NCI-H524 treated with DMSO at 0.1 percent for 48 hours (cell line): Measurements from ENCODE around the gene LMTK2.
A peak's percentile ranks its signal among the peaks of the same experiment; 100 is the strongest.
"Not testable (repeated sequence)": the region's sequence is repeated elsewhere in the genome, so short reads cannot be mapped to it uniquely, and the experiment has no call there.

Experiments used
- DNase-seq: peaks from one replicate; lab custom pipeline; 2025; lab: John Stamatoyannopoulos, UW

LMTK2 gene

DNA sequence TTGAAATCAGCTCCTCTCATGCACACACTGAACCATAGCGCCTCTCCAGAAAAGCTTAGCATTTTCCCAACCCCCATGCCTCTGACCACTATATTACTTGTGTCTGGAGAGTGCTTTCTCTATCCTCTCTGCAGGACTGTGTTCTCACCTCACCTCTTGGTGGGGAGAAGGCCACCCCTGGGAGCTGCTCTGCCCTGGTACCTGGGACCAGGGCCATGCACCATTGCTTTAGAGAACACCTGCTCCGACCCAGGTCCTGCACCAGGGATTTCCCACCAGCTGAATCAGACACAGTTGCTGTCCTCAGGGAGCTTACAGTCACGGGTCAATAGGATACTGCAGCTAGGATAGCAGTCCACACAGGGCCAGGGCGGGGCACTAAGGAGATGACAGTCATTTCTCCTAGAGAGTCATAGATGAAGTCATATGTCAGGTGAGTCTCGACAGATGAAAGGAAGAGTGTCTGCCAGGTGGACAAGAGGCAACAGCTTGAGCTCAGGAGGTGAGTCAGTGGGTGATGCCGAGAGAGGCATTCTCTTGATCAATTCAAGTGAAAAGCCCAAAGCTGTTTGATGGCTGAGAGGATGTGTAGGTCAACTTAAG, 619 bp upstream of the LMTK2 start:
- no peak for DNase-seq

GRCh38 chr7:98107313-98107721, 655 bp downstream of the LMTK2 start:
- peak; percentile 43 for DNase-seq

- DNase-seq: no peak
Observed at GRCh38 chr7:98110249-98111022, 3.8 kb downstream of the LMTK2 start.

- DNase-seq: no peak
Observed at GRCh38 chr7:98112077-98112476, 5.4 kb downstream of the LMTK2 start.

DNA sequence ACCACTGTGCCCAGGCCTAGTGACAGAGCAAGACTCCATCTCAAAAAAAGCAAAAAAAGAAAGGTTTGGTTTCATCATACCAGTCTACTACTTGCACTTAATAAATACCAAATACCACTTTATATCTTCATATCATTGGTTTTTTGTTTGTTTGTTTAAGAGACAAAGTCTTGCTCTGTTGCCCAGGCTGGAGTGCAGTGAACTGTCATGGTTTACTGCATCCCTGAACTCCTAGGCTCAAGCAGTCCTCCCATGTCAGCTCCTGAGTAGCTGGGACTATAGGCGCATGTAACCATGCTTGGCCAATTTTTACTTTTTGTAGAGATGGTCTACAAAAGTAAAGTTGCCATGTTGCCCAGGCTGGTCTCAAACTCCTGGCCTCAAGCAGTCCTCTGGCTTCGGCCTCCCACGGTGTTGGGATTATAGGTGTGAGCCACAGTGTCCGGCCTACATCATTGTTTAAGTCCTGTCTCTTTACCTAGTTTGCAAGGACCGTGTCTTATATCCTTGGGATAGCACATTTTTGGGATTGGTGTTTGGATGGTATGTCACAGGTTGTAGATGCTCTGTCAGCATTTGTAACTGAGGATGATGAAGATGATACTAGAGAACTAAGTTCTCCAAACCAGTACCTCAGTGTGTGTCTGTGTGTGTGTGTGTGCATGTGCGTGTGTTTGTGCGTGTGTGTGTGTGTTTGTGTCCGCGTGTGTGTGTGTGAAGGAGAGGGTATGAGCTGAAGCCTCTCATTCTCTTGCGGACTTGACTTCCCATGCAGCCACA, 9.3 kb downstream of the LMTK2 start:
- DNase-seq: no peak

DNA sequence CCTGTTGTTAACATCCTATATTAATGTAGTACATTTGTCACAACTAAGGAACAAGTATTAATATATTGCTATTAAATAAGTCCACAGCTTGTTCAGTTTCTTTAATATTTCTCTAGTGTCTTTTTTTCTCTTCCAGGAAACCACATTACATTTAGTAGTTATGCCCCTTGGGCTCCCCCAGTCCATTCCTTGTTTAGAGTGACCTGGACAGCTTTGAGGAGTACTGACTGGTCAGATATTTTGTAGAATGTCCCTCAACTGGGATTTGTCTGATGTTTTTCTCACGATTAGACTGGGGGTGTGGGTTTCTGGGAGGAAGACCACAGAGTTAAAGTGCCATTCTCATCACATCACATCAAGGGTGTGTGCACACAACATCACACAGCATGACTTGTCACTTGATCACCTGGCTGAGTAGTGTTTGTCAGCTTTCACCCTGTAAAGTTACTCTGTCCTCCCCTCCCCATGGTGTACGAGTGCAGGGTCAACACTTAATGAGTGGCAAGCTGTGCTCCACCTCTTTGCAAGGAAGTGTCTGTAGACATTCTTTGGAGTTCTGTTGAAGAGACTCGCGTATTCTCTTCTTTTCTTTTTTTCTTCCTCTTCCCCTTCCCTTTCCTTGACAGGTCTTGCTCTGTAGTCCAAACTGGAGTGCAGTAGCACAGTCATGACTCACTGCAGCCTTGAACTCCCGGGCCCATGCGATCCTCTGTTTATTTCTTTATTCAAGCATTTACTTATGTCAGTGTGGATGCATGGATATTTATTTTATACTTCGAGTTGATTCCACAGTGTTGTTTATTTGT, 10.2 kb downstream of the LMTK2 start:
- DNase-seq: no peak

DNA sequence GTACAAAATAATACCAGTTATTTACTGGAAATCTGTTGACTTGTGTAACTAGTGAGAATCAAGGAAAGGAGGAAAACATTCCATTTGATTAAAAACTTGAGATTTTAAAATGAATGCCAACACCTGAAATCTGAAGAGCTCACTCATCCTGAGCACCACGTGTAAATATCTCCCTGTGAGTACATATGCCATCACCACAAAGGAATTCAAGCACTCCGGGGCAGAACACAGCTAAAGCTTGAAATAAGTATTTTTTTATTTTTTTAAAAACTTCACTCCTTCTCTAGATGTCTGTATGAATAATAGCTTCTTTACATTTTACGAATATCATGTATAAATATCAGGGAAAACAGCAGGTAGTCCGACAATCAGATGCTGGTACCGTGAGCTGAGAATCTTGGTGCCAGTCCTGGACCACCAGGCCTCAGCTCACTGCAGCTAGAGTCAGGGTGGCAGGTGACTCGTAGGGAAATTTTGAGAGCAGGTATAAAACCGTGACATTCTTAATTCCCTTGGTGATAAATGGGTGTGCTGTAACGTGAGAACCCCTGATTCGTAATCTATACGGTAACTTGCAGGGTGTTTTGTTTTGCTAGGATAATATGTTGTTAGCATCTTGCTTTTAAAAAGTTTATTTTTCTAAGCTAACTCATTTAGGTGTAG, 12.7 kb downstream of the LMTK2 start:
- no peak for DNase-seq

DNA sequence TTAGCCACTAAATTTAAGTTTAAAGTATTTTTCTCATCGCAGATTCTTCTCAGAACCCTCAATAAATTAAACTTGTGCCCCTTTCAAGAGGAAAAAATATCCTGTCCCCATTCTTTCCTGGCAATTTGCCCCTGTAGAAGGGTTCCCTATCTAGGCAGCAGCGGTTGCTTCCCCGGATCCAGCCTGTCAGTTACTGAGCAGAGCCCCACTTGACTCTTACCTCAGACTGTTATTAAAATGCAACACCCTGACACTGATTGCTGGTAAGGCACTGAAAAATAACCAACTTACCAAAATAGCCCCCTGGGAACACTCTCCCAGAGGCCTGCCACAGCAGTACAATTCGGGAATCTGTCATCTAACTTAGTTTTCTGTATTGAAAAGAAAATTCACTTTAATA, 13.9 kb downstream of the LMTK2 start:
- DNase-seq: no peak

DNA sequence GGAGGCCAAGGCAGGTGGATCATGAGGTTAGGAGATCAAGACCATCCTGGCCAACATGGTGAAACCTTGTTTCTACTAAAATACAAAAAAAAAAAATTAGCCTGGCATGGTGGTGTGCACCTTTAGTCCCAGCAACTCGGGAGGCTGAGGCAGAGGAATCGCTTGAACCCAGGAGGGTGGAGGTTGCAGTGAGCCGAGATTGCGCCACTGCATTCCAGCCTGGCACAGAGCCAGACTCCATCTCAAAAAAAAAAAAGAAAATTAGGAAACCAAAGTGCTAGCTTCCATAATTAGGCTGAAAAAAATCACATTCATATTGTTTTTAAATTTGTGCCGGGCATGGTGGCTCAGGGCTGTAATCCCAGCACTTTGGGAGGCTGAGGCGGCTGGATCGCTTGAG, 14.7 kb downstream of the LMTK2 start:
- DNase-seq: not testable (repeated sequence)

- DNase-seq: no peak
Observed at GRCh38 chr7:98123365-98123696, 16.7 kb downstream of the LMTK2 start.

GRCh38 chr7:98125759-98126158, 19.1 kb downstream of the LMTK2 start:
- no peak for DNase-seq

DNA sequence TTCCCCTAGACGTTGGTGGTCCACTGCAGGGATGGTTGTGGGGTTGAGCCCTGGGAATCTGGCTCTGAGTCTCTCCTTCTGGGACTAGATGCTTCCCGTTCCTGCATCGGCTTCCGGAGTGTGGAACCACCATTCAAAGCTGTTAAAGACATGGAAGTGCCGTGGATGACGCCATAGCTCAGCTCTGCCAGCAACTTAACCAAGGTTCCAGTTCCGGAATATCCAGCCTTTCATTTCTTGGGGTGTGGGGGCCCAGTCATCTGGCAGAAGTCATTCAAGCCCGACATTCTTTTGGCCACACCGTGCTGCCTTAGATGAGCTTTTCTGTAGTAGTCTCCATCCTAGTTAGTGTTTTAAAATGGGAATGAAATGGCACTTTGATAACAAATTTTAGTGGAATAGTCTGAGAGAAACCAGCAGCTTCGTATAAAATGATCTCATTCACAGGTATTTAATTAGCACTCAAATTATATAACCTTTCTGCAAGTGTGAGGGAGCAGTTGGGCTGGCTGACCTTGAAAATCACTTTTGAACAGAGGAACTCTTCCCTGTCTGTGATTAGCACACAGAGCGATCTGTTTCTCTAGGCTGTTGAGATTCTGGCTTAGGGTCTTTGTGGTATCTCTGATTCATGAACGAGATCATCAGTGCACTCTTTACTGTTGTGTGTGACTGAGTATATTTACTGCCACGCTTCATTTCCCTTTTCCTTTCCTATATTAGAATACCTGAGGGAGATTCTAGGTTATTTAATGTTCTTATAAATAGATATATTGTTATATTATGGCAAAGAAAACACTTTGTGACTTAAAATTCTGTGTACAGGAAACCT, 19.9 kb downstream of the LMTK2 start:
- DNase-seq: no peak

GRCh38 chr7:98128346-98128745, 21.7 kb downstream of the LMTK2 start:
- DNase-seq: no peak

GRCh38 chr7:98130959-98131358, 24.3 kb downstream of the LMTK2 start:
- no peak for DNase-seq

GRCh38 chr7:98133181-98133580, 26.5 kb downstream of the LMTK2 start:
- no peak for DNase-seq

DNA sequence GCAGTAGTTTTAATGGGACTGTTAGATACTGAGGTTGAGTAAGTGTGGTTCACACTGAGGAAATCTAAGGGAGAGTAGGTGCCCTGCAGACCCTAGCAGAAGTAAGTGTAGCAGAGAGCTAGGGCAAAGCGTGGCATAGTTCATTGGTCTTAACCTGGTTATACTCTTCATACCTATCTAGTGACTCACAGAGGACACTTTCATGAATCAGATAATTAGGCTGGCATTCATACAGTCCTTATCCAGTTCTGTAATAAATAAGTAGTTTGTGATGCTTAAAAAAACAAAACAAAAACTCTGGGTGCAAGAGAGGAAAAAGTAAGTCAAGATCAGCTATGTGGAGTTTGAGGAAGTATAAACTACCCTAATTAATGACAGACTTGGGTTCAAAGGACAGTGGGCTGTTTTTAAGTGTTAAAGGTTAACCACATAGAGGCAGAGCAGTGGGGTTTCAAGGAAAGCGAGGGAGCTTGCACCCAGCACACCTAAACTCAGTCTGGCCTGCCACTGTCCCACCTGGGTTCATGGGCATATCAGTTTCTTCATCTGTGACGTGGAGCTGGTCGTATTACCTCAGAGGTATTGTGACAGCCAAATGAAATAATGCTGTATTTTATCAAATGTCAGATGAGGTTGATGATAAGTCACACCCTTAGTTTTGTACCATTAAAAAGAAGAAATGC, 27.1 kb downstream of the LMTK2 start:
- no peak for DNase-seq

DNA sequence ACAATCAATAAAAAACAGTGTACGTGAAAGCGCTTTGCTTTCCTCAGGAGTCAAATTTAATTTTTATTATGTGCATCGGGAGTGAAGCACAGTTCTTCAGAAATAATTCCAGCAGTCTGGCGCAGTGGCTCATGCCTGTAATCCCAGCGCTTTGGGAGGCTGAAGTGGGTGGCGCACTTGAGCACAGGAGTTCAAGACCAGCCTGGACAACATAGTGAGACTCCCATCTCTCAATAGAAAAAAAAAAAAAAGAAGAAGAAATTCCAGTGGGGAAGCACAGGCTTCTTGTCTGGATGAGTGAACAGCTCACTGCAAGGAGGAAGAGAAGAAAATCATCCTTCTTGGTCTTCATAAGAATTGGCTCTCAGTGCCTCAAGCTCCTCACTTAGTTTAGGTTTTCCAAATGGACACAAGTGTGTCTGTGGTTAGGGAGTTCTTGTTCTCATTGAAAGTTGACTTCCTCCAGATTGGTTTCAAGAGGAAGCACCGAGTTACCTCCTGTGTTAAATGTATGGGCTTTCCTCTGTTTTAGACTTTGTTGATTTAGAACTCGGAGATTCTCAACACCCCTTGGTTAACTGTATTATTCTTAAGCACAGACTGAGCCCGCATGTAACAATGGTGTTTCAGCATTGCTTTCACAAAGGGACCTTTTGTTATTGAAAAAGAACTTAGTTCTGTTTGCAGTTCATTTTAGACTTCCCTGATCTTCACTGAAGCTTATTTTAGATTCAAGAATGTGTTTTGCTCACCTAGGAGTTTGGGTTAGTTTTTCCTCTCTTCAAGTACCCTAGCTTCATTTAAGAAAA, 28.0 kb downstream of the LMTK2 start:
- DNase-seq: no peak

GRCh38 chr7:98135984-98136383, 29.3 kb downstream of the LMTK2 start:
- no peak for DNase-seq

DNA sequence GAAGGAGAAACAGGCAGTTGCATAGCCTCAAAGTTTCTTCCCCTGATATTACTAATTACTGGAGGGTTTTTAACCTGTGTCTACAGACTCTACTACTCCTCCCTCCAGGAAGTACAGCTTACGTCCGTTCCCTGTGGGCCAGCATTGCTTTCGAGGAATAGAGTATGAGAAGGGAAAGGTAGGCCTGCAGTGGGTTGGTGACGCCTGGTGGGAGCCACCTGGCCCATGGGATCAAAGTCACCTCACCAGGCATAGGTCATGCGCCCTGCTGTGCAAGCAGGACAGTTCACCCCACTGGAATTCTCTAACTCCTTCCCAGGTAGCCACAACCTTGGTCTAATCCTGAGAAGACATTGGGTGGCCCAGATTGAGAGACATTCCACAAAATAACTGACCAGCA, 29.8 kb downstream of the LMTK2 start:
- DNase-seq: no peak
